H1 (cell line): ENCODE results near the gene CUBN.

ENCODE experiments used
- BACH1 ChIP-seq: IDR thresholded peaks from 2 replicates; pipeline ENCODE4 v1.6.1; 2012; ENCODE audit warnings: low read length, improper control_type of control experiment
- CREB1 ChIP-seq: IDR thresholded peaks from 2 replicates; pipeline ENCODE4 v1.6.1; 2012; ENCODE audit warnings: inconsistent platforms
- EZH2 ChIP-seq: fragments of 200-600 bp; sonication (generic); IDR thresholded peaks from 2 replicates; pipeline ENCODE4 v1.7.1; 2012; ENCODE audit warnings: low read depth, mild to moderate bottlenecking, moderate library complexity, low read length, inconsistent platforms; ENCODE audit not compliant: severe bottlenecking
- GTF2F1 ChIP-seq: IDR thresholded peaks from 2 replicates; pipeline ENCODE4 v1.6.1; 2012; ENCODE audit warnings: low read depth, low read length, improper control_type of control experiment, borderline replicate concordance
- KDM1A ChIP-seq: fragments of 200-600, 300-600 bp; sonication (generic); IDR thresholded peaks from 2 replicates; pipeline ENCODE4 v1.7.1; 2016; ENCODE audit warnings: mild to moderate bottlenecking, low read length, borderline replicate concordance
- POLR2AphosphoS5 ChIP-seq: IDR thresholded peaks from 2 replicates; pipeline ENCODE4 v1.6.1; 2011; ENCODE audit warnings: low read depth, low read length
- TAF1 ChIP-seq: IDR thresholded peaks from 2 replicates; pipeline ENCODE4 v1.6.1; 2011; ENCODE audit warnings: mild to moderate bottlenecking, low read depth, low read length
- ZNF274 ChIP-seq: IDR thresholded peaks from 2 replicates; pipeline ENCODE4 v1.7.0; 2012; ENCODE audit warnings: low read length, borderline replicate concordance; ENCODE audit errors: extremely low read depth
- TF ChIP-seq, protein P1 (sequence below), 3 experiments: IDR thresholded peaks; 1 replicate in 2 of 3; 2 replicates in 1 of 3; pipeline versions ENCODE4 v1.5.1 to v1.6.1; 2011; ENCODE audit warnings: low read length in 3 of 3, mild to moderate bottlenecking in 3 of 3, inconsistent platforms in 2 of 3, low read depth in 1 of 3, moderate library complexity in 1 of 3; ENCODE audit not compliant: insufficient read depth in 1 of 3; ENCODE audit errors: control extremely low read depth in 1 of 3
- TF ChIP-seq, protein P2 (sequence below): IDR thresholded peaks from 2 replicates; pipeline ENCODE4 v1.6.1; 2012; ENCODE audit warnings: inconsistent platforms

DNA sequence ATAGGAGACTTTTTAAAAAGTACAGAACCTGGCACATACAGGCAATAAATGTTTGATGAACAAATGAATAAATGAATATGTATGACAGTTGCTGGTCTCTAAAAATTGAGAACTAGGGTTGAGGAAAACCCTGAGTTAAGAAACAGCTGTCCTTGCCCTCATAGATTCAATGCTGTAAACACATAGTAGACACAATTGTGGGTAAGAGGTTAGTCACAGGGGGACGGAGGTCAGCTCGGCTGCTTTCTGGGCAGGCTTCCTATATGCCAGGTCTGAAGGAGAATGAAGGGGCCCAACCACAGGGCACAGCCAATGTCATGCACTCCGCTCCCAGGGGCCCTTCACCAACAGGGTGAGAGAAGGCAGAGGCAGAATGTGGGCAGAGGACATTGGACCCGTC is 169.1 kb downstream of the CUBN start:
- TF ChIP-seq CREB1 (no peak), EZH2 (no peak), BACH1 (no peak), ZNF274 (no peak), GTF2F1 (no peak), KDM1A (no peak), POLR2AphosphoS5 (no peak), TAF1 (no peak)
- TF ChIP-seq, protein P1, sequence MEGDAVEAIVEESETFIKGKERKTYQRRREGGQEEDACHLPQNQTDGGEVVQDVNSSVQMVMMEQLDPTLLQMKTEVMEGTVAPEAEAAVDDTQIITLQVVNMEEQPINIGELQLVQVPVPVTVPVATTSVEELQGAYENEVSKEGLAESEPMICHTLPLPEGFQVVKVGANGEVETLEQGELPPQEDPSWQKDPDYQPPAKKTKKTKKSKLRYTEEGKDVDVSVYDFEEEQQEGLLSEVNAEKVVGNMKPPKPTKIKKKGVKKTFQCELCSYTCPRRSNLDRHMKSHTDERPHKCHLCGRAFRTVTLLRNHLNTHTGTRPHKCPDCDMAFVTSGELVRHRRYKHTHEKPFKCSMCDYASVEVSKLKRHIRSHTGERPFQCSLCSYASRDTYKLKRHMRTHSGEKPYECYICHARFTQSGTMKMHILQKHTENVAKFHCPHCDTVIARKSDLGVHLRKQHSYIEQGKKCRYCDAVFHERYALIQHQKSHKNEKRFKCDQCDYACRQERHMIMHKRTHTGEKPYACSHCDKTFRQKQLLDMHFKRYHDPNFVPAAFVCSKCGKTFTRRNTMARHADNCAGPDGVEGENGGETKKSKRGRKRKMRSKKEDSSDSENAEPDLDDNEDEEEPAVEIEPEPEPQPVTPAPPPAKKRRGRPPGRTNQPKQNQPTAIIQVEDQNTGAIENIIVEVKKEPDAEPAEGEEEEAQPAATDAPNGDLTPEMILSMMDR (IDR thresholded peaks at IDR 0.05; ENCODE audit: control extremely low read depth in 1 of 3, insufficient read depth in 1 of 3, low read depth in 1 of 3, low read length in 3 of 3) = no peak
- TF ChIP-seq, protein P2, sequence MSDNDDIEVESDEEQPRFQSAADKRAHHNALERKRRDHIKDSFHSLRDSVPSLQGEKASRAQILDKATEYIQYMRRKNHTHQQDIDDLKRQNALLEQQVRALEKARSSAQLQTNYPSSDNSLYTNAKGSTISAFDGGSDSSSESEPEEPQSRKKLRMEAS = no peak
